ENCODE results near the gene NLRP9. TPM values are rescaled to one million over a fixed set of nuclear protein-coding genes. Genes with fewer than 3 reads are reported as not detected.

NLRP9 gene
- total RNA-seq, 1 donor from 2014 or later: not detected

DNA sequence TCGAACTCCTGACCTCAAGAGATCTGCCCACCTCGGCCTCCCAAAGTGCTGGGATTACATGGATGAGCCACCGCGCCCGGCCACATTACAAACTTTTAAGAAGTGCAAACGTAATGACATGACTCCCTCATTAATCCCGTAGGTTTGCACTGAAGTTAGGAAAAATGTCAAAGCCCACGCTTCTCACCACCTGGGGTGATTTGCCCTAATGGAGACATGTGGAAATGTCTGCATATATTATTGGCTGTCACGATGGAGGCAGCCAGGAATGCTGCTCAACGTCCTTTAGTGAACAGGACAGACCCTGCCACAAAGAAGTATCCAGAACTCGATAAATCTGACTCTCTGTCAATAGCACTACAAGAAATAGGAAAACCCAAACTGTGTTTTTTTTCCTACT is 21.0 kb downstream of the NLRP9 start:
- DNase-seq (no peak), ATAC-seq (no peak)
- no peaks in the 10 kb centered on the region for H3K4me1 ChIP-seq
- peaks cover 54% of the 10 kb centered on the region for H3K27me3 ChIP-seq (ENCODE audit: low read depth)
- H3K9me3 ChIP-seq: no peaks in the 10 kb centered on the region
- TF ChIP-seq, protein P1, sequence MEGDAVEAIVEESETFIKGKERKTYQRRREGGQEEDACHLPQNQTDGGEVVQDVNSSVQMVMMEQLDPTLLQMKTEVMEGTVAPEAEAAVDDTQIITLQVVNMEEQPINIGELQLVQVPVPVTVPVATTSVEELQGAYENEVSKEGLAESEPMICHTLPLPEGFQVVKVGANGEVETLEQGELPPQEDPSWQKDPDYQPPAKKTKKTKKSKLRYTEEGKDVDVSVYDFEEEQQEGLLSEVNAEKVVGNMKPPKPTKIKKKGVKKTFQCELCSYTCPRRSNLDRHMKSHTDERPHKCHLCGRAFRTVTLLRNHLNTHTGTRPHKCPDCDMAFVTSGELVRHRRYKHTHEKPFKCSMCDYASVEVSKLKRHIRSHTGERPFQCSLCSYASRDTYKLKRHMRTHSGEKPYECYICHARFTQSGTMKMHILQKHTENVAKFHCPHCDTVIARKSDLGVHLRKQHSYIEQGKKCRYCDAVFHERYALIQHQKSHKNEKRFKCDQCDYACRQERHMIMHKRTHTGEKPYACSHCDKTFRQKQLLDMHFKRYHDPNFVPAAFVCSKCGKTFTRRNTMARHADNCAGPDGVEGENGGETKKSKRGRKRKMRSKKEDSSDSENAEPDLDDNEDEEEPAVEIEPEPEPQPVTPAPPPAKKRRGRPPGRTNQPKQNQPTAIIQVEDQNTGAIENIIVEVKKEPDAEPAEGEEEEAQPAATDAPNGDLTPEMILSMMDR (IDR thresholded peaks at IDR 0.05): no peak
- intact Hi-C loops (cut with DNase I): no loop called here
- H3K4me3 ChIP-seq: no peak overlapping the region
- no peaks in the 10 kb centered on the region for H3K36me3 ChIP-seq
- H3K27ac ChIP-seq: no peak overlapping the region

DNA sequence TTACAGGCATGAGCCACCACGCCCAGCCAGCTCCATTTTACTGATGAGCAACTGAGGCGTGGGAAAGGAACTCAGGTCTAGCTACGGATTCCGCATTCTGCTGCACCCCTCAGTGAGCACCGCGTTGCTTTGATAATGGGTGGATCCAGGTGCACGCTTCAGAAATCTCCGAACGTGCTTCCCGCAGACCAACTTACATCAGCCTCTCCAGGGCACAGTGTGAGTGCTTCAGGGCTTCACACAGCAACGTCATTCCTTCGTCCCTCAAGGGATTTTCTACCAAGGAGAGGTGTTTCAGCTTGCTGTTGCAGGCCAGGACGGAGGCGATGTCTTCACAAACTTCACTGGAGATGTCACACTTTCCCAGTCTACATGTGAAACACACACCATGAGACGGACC is 21.7 kb downstream of the NLRP9 start:
- peaks cover 54% of the 10 kb centered on the region for H3K27me3 ChIP-seq (ENCODE audit: low read depth)
- no peak overlapping the region for H3K4me3 ChIP-seq
- ATAC-seq (no peak), DNase-seq (no peak)
- H3K27ac ChIP-seq: no peak overlapping the region
- no peaks in the 10 kb centered on the region for H3K4me1 ChIP-seq
- TF ChIP-seq, protein P1 (IDR thresholded peaks at IDR 0.05): no peak
- no peaks in the 10 kb centered on the region for H3K9me3 ChIP-seq
- intact Hi-C loops (cut with DNase I): no loop called here
- no peaks in the 10 kb centered on the region for H3K36me3 ChIP-seq

DNA sequence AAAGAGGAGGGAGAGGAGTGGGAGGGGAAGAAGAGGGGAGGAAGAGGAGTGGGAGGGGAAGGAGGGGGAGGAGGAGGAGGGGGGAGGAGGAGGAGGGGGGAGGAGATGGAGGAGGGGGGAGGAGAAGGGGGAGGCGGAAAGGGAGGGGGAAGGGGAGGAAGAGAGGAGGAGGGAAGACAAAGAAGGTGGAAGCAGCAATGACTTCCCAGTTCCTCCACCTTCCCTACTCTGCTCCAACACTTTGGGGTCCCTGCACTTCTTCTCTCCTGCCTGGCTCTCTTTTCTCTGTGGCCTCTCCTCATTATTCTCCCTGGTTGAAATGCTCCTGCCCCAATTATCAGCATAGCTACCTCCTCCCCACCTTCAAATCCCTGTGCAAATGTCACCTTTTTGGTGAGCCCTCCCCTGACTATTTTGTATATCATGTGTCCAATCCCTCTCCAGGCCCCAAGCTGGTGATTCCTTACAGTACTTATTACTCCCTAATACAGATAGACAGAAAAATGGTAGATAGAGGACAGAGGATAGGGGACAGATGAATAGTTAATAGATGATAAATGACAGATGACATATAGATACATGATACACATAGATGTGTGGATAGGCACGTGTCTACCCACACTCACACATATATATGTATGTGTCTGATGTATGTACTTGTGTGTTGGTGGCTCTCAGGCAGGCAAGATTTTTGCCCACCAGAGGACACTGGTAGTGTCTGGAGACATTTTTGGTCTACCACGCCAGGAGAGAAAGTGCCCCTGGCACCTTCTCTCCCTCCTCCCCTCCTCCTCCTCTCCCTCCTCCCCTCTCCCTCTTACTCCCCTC is 25.2 kb downstream of the NLRP9 start:
- Histone ChIP-seq H3K27me3 (ENCODE audit: low read depth) (peaks cover 33% of the 10 kb centered on the region), H3K4me1 (no peaks in the 10 kb centered on the region), H3K27ac (no peak overlapping the region), H3K36me3 (no peaks in the 10 kb centered on the region), H3K4me3 (no peak overlapping the region), H3K9me3 (no peaks in the 10 kb centered on the region)
- DNase-seq (no peak), ATAC-seq (no peak)
- intact Hi-C loops (cut with DNase I): no loop called here
- TF ChIP-seq, protein P1 (IDR thresholded peaks at IDR 0.05): no peak

DNA sequence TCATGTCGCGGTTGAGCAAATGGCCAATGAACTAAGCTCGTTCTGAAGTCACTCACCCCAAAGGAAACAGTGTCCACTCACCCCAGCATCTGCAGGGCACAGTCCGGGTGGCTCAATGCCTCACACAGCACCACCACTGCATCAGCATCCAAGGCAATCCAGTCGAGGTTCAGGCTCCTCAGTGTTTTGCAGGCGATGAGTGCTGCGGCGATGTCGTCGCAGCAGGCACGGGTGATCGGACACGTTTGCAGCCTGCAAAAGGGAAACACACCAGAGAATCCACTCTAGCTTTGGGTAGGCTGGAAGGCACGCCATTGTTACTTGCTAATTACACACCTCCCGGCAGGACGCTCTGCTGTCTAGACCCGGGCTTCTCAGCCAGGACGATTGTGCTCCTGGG is 26.5 kb downstream of the NLRP9 start:
- Histone ChIP-seq H3K27ac (no peak overlapping the region), H3K4me3 (no peak overlapping the region), H3K27me3 (ENCODE audit: low read depth) (peaks cover 20% of the 10 kb centered on the region), H3K9me3 (no peaks in the 10 kb centered on the region), H3K4me1 (no peaks in the 10 kb centered on the region), H3K36me3 (no peaks in the 10 kb centered on the region)
- TF ChIP-seq, protein P1 (IDR thresholded peaks at IDR 0.05): no peak
- intact Hi-C loops (cut with DNase I): no loop called here
- DNase-seq (no peak), ATAC-seq (no peak)

DNA sequence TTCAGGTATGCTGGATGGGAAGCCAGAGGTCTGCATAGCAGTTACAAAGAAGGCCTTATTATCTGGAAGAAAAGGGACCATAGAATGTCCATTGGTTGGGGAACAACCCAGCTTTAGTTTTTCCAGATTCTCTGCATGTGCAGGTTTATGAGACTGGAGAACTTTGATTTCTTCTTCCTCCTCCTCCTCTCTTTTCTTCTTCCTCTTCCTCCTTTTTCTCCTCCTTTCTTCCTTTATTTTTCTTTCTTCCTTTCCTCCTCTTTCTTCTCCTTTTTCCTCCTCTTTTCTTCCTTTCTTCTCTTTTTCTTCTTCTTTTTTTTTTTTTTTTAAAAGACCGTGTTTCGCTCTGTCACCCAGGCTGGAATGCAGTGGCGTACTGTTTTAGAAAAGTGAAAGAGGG is 32.2 kb downstream of the NLRP9 start:
- Histone ChIP-seq H3K4me3 (no peak overlapping the region), H3K4me1 (no peaks in the 10 kb centered on the region), H3K36me3 (no peaks in the 10 kb centered on the region), H3K27me3 (ENCODE audit: low read depth) (no peaks in the 10 kb centered on the region), H3K9me3 (no peaks in the 10 kb centered on the region), H3K27ac (no peak overlapping the region)
- ATAC-seq (no peak), DNase-seq (no peak)
- TF ChIP-seq, protein P1 (IDR thresholded peaks at IDR 0.05): no peak
- intact Hi-C loops (cut with DNase I): no loop called here

All from lower lobe of right lung (tissue), 2 donors.